Body of pancreas (tissue), 4 donors: ENCODE data around the gene STX1B.

ENCODE experiments used
- POLR2A ChIP-seq, 3 donors: fragments of 450-650 bp; IDR thresholded peaks; one replicate each; pipeline ENCODE4 v1.6.1; 2016; ENCODE audit warnings: antibody characterized with exemption in 3 of 3, mild to moderate bottlenecking in 2 of 3
- TF ChIP-seq, protein P1 (sequence below), 7 experiments: fragments of 450-650 bp in 4 of 7; fragments of 200-600 bp in 3 of 7; sonication (generic) in 3 of 7; IDR thresholded peaks; one replicate each; pipeline ENCODE4 v1.5.1; 2016 to 2019; ENCODE audit warnings: antibody characterized with exemption in 7 of 7

DNA sequence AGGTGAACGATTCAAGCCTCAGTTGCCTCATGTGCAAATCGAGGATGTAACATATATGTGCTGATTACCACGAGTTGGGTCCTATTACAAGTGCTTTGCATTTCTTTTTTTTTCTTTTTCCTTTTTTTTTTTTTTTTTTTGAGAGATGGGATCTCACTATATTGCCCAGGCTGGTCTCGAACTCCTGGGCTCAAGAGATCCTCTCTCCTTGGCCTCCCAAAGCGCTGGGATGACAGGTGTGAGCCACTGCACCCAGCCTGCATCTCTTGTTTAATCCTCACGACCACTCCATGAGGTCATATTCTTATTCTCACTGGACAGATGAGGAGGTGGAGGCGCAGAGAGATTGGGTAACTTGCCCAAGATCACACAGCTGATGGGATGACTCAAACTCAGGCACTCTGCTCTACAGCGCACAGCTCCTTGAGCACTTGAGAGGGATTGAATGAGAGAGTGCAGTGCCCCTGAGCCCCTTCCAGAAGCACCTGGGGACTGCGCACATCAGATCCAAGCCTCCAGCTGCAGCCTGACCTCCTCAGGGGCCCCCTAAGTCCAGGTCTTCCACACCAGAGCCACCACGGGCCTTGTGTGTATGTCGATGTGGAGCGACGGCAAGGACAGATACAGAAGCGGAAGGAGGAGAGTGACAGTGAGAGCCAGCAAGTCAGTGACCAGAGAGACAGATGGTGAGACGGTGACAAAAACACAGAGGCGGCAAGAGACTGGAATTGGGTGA, 4.9 kb downstream of the STX1B start:
- TF ChIP-seq, protein P1, sequence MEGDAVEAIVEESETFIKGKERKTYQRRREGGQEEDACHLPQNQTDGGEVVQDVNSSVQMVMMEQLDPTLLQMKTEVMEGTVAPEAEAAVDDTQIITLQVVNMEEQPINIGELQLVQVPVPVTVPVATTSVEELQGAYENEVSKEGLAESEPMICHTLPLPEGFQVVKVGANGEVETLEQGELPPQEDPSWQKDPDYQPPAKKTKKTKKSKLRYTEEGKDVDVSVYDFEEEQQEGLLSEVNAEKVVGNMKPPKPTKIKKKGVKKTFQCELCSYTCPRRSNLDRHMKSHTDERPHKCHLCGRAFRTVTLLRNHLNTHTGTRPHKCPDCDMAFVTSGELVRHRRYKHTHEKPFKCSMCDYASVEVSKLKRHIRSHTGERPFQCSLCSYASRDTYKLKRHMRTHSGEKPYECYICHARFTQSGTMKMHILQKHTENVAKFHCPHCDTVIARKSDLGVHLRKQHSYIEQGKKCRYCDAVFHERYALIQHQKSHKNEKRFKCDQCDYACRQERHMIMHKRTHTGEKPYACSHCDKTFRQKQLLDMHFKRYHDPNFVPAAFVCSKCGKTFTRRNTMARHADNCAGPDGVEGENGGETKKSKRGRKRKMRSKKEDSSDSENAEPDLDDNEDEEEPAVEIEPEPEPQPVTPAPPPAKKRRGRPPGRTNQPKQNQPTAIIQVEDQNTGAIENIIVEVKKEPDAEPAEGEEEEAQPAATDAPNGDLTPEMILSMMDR (IDR thresholded peaks at IDR 0.05) = no peak
- TF ChIP-seq POLR2A (IDR thresholded peaks at IDR 0.05) = no peak
